ENCODE measurements around the gene SETD1A. TPM values are rescaled to one million over a fixed set of nuclear protein-coding genes. Genes with fewer than 3 reads are reported as not detected.

Gene SETD1A
- total and polyA plus RNA-seq, 2 experiments from 2014 or later: 2.3 to 4.0 TPM

DNA sequence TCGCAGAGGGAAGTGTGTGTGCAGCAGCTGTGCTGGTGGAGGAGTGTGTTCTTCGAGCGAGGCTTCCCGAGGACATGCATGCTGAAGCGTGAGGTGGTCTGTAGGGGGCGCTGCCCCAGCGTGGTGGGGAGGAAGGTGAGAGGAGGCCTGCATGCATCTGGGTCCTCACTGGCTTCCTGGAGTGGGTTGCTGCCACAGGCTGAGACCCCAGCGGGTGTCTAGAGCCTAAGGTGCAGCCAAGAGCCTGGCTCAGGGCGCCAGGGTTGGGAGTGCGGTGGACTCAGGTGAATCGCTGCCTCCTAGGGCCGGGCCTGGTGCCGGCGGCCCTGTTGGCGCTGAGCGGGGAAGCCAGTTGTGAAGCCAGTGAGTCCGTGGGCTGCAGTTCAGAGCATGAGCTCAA lies 19.9 kb downstream of the SETD1A start:
- WGBS, 2 experiments (ENCODE audit: low coverage in 1 of 2, low lambda C conversion rate in 2 of 2, missing lambda C conversion rate in 2 of 2): 76 to 82% methylated on average over 15 to 17 of the region's 17 CpGs
- peaks cover 12% of the 10 kb centered on the region for H3F3A ChIP-seq (ENCODE audit: insufficient read depth)
- no peak overlapping the region for H3K9ac ChIP-seq
- H3K27me3 ChIP-seq (replicated peaks; ENCODE audit: insufficient read depth): no peaks in the 10 kb centered on the region
- no peak overlapping the region for H2AFZ ChIP-seq
- no peak overlapping the region for H3K27ac ChIP-seq
- H3K4me3 ChIP-seq: no peak overlapping the region
- H3K36me3 ChIP-seq (ENCODE audit: low read depth): no peaks in the 10 kb centered on the region; the same call in 1 of the 2 replicates
- no peaks in the 10 kb centered on the region; the same call in 1 of the 2 replicates for H3K79me2 ChIP-seq (ENCODE audit: insufficient read depth)
- no peaks in the 10 kb centered on the region for H4K20me1 ChIP-seq (ENCODE audit: insufficient read depth)
- H3K9me2 ChIP-seq (ENCODE audit: insufficient read depth): no peaks in the 10 kb centered on the region
- H3K4me1 ChIP-seq (ENCODE audit: insufficient read depth): peaks cover 4% of the 10 kb centered on the region
- no peak for TF ChIP-seq EZH2phosphoT487 (IDR thresholded peaks at IDR 0.05; ENCODE audit: insufficient read depth, low read depth)
- TF ChIP-seq EZH2 (IDR thresholded peaks at IDR 0.05; ENCODE audit: insufficient read depth, poor library complexity, severe bottlenecking): no peak
- peak; percentile 37 for DNase-seq
- no peak overlapping the region for H3K4me2 ChIP-seq (ENCODE audit: unreplicated experiment)
- H3K9me3 ChIP-seq (ENCODE audit: low read depth): no peaks in the 10 kb centered on the region
- in situ Hi-C loops (cut with MboI): loop anchor here (25.0 kb wide), 1 partner anchor 460 kb away; the partner anchor contains the start of genes COX6A2 and ZNF843

DNA sequence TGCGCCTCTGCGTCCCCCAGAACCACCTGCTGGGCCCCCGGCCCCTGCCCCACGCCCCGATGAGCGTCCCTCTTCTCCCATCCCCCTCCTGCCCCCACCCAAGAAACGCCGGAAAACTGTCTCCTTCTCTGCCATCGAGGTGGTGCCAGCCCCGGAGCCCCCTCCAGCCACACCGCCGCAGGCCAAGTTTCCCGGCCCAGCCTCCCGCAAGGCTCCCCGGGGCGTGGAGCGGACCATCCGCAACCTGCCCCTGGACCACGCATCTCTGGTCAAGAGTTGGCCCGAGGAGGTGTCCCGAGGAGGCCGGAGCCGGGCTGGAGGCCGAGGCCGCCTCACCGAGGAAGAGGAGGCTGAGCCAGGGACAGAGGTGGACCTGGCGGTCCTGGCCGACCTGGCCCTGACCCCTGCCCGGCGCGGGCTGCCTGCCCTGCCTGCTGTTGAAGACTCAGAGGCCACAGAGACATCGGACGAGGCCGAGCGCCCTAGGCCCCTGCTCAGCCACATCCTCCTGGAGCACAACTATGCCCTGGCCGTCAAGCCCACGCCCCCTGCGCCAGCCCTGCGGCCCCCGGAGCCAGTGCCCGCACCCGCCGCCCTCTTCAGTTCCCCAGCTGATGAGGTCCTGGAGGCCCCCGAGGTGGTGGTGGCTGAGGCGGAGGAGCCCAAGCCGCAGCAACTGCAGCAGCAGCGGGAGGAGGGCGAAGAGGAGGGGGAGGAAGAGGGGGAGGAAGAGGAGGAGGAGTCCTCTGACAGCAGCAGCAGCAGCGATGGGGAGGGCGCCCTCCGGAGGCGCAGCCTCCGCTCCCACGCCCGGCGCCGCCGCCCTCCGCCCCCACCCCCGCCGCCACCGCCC lies 21.8 kb downstream of the SETD1A start:
- no peak overlapping the region for H3K27ac ChIP-seq
- in situ Hi-C loops (cut with MboI): loop anchor here (25.0 kb wide), 1 partner anchor 458 kb away; the partner anchor contains the start of genes COX6A2 and ZNF843
- no peak overlapping the region for H3K4me2 ChIP-seq (ENCODE audit: unreplicated experiment)
- H2AFZ ChIP-seq: no peak overlapping the region
- no peak overlapping the region for H3K9ac ChIP-seq
- peaks cover 13% of the 10 kb centered on the region for H3F3A ChIP-seq (ENCODE audit: insufficient read depth)
- H3K9me3 ChIP-seq (ENCODE audit: low read depth): no peaks in the 10 kb centered on the region
- H3K9me2 ChIP-seq (ENCODE audit: insufficient read depth): no peaks in the 10 kb centered on the region
- H3K79me2 ChIP-seq (ENCODE audit: insufficient read depth): no peaks in the 10 kb centered on the region; the same call in 1 of the 2 replicates
- 91 to 95% methylated on average over 28 to 61 of the region's 62 CpGs for WGBS, 2 experiments (ENCODE audit: low coverage in 1 of 2, low lambda C conversion rate in 2 of 2, missing lambda C conversion rate in 2 of 2)
- no peaks in the 10 kb centered on the region for H3K27me3 ChIP-seq (replicated peaks; ENCODE audit: insufficient read depth)
- TF ChIP-seq EZH2 (IDR thresholded peaks at IDR 0.05; ENCODE audit: insufficient read depth, poor library complexity, severe bottlenecking): no peak
- TF ChIP-seq EZH2phosphoT487 (IDR thresholded peaks at IDR 0.05; ENCODE audit: insufficient read depth, low read depth): no peak
- H3K36me3 ChIP-seq (ENCODE audit: low read depth): 0 out of 2 replicates have a peak, but pooled peaks cover 3% of the 10 kb centered on the region
- H3K4me1 ChIP-seq (ENCODE audit: insufficient read depth): peaks cover 12% of the 10 kb centered on the region
- H4K20me1 ChIP-seq (ENCODE audit: insufficient read depth): no peaks in the 10 kb centered on the region
- no peak for DNase-seq
- H3K4me3 ChIP-seq: no peak overlapping the region

DNA sequence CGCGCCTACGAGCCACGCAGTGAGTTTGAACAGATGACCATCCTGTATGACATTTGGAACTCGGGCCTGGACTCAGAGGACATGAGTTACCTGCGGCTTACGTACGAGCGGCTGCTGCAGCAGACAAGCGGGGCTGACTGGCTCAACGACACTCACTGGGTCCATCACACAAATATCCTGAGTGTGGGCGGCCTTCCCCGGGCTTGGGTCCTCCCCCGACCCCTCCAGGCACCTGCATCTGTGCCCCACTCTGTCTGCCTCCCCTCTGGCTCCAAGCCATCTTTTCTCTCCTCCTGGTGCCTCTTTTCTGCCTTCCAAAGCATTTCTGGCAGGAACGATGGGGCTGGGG lies 22.4 kb downstream of the SETD1A start:
- no peak overlapping the region for H3K4me3 ChIP-seq
- H3K9me3 ChIP-seq (ENCODE audit: low read depth): no peaks in the 10 kb centered on the region
- no peaks in the 10 kb centered on the region for H3K9me2 ChIP-seq (ENCODE audit: insufficient read depth)
- H3K4me2 ChIP-seq (ENCODE audit: unreplicated experiment): no peak overlapping the region
- peaks cover 12% of the 10 kb centered on the region for H3K4me1 ChIP-seq (ENCODE audit: insufficient read depth)
- no peak for DNase-seq
- no peak overlapping the region for H3K27ac ChIP-seq
- 0 out of 2 replicates have a peak, but pooled peaks cover 3% of the 10 kb centered on the region for H3K36me3 ChIP-seq (ENCODE audit: low read depth)
- no peak for TF ChIP-seq EZH2 (IDR thresholded peaks at IDR 0.05; ENCODE audit: insufficient read depth, poor library complexity, severe bottlenecking)
- no peak overlapping the region for H2AFZ ChIP-seq
- in situ Hi-C loops (cut with MboI): loop anchor here (25.0 kb wide), 1 partner anchor 457 kb away; the partner anchor contains the start of genes COX6A2 and ZNF843
- H3K9ac ChIP-seq: no peak overlapping the region
- no peaks in the 10 kb centered on the region for H4K20me1 ChIP-seq (ENCODE audit: insufficient read depth)
- 94 to 96% methylated on average over 10 to 15 of the region's 15 CpGs for WGBS, 2 experiments (ENCODE audit: low coverage in 1 of 2, low lambda C conversion rate in 2 of 2, missing lambda C conversion rate in 2 of 2)
- H3K79me2 ChIP-seq (ENCODE audit: insufficient read depth): no peaks in the 10 kb centered on the region; the same call in 1 of the 2 replicates
- H3K27me3 ChIP-seq (replicated peaks; ENCODE audit: insufficient read depth): no peaks in the 10 kb centered on the region
- H3F3A ChIP-seq (ENCODE audit: insufficient read depth): peaks cover 13% of the 10 kb centered on the region

DNA sequence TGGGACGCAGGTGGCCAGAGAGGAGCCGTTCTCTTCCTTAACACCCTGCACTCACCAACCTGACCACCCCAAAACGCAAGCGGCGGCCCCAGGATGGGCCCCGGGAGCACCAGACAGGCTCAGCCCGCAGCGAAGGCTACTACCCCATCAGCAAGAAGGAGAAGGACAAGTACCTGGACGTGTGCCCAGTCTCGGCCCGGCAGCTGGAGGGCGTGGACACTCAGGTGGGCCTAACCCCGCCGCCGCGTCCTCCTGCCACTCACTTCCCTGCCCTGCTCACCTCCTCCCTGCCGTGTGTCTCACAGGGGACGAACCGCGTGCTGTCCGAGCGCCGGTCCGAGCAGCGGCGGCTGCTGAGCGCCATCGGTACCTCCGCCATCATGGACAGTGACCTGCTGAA lies 22.9 kb downstream of the SETD1A start:
- H3K27me3 ChIP-seq (replicated peaks; ENCODE audit: insufficient read depth): no peaks in the 10 kb centered on the region
- in situ Hi-C loops (cut with MboI): loop anchor here (25.0 kb wide), 1 partner anchor 457 kb away; the partner anchor contains the start of genes COX6A2 and ZNF843
- H4K20me1 ChIP-seq (ENCODE audit: insufficient read depth): no peaks in the 10 kb centered on the region
- peaks cover 13% of the 10 kb centered on the region for H3F3A ChIP-seq (ENCODE audit: insufficient read depth)
- H3K9ac ChIP-seq: no peak overlapping the region
- peaks cover 13% of the 10 kb centered on the region for H3K4me1 ChIP-seq (ENCODE audit: insufficient read depth)
- 92 to 93% methylated on average over 29 of the region's 29 CpGs for WGBS, 2 experiments (ENCODE audit: low coverage in 1 of 2, low lambda C conversion rate in 2 of 2, missing lambda C conversion rate in 2 of 2)
- no peaks in the 10 kb centered on the region for H3K9me2 ChIP-seq (ENCODE audit: insufficient read depth)
- H3K4me3 ChIP-seq: no peak overlapping the region
- TF ChIP-seq EZH2 (IDR thresholded peaks at IDR 0.05; ENCODE audit: insufficient read depth, poor library complexity, severe bottlenecking) (no peak), EZH2phosphoT487 (IDR thresholded peaks at IDR 0.05; ENCODE audit: insufficient read depth, low read depth) (no peak)
- no peak overlapping the region for H3K27ac ChIP-seq
- H3K4me2 ChIP-seq (ENCODE audit: unreplicated experiment): no peak overlapping the region
- DNase-seq: no peak
- H3K79me2 ChIP-seq (ENCODE audit: insufficient read depth): no peaks in the 10 kb centered on the region; the same call in 1 of the 2 replicates
- 0 out of 2 replicates have a peak, but pooled peaks cover 3% of the 10 kb centered on the region for H3K36me3 ChIP-seq (ENCODE audit: low read depth)
- H3K9me3 ChIP-seq (ENCODE audit: low read depth): no peaks in the 10 kb centered on the region
- no peak overlapping the region for H2AFZ ChIP-seq
